ENCODE data around the gene CARMIL3.
"Not testable (repeated sequence)": the region's sequence is repeated elsewhere in the genome, so short reads cannot be mapped to it uniquely, and the experiment has no call there.

CARMIL3 gene

GRCh38 chr14:24051789-24052655, at the start of gene CARMIL3:
CARMIL3 (plus strand) TSS chr14:24052009; CDS start chr14:24052154, 145 bp downstream.
- peak; percentile 38 to 89 for DNase-seq

- DNase-seq = not testable (repeated sequence)
Measured at GRCh38 chr14:24006471-24006816, 45.4 kb upstream of the CARMIL3 start.

DNA sequence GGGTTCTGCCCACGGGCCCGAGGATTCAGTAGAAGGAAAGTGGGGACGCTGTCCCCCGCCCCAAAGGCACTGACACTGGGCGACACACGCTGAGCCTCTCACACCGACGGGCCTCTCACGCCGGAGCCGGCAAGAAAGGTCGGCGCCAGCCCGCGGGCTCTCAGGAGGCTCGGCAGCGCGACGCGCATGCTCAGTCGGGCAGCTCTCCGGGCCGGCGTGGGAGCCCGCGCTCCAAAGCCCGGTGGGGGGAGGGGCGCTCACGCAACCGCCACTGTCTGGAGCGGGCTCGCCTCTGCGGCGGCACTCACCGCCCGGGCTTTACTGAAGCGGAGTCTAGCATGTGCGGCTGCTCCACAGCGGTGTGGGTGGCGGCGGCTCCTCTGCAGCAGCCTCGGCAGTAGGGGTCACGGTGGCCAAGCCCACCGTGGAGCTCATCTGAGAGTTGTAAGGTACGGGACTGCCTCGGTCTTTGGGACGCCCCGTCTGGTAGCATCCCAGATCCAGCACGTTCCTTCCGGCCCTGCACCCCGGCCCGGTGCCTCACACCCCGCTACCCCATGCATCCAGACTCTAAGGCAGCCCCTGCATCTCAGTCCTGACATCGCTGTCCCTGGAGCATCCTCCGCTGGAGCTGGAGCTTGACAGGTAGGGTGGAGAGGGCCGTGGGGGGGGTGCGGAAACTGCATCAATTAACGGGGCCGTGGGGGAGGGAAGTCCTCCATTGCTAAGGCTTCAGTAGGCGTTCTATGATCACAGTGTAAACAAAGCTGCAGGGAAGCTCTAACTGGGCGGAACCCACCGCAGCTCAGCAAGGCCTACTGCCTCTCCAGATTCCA, 44.8 kb upstream of the CARMIL3 start:
- DNase-seq = peak in 1 of 2 experiments; percentile 48

DNA sequence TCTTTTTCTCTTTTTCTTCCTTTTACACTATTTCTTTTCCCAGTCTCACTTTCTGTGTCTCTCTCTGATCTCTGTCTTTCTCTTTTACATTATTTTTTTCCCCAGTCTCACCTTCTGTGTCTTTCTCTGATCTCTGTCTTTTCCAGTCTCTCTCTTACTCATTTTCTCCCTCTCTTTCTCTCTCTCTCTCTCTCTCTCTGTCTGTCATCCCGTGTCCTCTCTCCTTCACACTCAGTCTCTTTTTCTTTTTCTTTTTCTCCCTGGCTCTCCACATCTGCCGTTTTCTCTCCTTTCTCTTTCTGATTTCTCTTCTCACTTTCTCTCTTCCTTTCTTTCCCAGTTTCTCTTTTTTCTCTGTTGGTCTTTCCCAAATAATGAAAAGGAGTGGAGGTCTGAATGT, 40.8 kb upstream of the CARMIL3 start:
- DNase-seq = no peak

DNA sequence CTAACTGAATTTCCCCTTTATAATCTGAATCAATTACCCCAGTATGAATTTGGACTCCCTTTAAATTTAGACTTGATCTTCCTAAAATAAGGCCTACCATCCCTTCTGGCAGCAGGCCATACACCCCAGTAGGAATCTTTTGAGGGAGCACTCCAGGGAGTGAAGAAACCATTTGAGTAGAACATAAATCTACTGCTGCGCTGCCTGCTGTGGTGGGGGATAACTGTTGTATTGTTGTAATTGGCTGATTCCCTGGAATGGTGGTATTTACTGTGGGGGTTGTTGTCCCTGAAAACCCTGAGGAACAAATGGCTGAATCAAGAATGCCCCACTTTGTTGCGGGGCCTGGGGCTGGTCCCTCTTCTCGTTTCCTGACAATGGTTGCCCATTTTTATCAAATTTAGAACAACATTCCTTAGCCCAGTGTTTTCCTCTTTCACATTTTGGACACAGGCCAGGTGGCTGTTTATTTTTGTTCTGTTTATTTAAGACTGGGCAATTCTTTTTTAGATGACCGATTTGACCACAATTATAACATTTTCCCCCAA, 39.0 kb upstream of the CARMIL3 start:
- not testable (repeated sequence) for DNase-seq

DNA sequence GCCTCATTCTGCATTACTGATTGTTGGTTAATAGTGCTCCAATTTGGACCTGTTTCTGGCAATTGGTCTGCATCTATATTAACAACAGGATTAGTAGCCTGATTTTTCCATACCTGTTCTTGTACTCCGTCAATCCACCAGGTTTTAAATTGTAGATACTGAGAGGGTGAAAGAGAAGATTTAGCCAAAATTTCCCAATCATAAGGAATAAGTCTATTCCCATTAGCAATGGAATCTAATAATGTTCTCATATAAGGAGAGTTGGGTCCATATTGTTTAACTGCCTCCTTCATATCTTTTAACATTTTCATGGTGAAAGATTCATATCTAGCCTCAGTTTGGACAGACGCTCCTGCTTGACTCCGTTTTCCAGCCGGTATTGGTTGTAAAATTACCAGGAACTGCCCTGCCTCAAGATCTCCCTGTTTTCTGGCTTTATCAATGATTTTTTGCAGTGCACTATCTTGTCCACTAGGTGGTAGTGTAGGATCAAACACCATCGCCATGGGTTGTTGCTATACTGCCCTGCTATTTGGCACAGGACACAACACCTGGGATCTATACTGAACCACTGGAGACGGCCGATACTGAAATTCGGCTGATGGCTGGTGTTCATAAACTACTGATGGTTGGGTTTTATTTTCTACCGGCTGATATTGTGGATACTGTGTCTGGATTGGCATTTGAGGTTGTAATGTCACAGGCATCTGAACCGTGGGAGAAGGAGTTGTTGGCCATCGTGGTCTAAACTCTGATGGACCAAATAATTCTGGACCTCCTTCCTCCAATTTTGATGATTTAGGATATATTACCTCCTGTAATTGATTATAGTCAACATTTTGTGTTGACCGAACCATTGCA, 37.9 kb upstream of the CARMIL3 start:
- DNase-seq = peak; percentile 76 to 80

GRCh38 chr14:24015745-24016144, 36.1 kb upstream of the CARMIL3 start:
- not testable (repeated sequence) for DNase-seq

DNA sequence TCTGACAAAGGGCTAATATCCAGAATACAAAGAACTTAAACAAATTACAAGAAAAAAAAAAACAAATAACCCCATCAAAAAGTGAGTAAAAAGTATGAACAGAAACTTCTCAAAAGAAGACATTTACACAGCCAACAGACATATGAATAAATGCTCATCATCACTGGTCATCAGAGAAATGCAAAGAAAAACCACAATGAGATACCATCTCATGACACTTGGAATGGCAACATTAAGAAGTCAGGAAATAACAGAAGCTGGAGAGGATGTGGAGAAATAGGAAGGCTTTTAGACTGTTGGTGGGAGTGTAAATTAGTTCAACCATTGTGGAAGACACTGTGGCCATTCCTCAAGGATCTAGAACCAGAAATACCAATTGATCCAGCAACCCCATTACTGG, 32.8 kb upstream of the CARMIL3 start:
- not testable (repeated sequence) for DNase-seq

- DNase-seq = not testable (repeated sequence)
Measured at GRCh38 chr14:24019944-24020343, 31.9 kb upstream of the CARMIL3 start.

- DNase-seq = not testable (repeated sequence)
Measured at GRCh38 chr14:24020520-24020919, 31.3 kb upstream of the CARMIL3 start.

DNA sequence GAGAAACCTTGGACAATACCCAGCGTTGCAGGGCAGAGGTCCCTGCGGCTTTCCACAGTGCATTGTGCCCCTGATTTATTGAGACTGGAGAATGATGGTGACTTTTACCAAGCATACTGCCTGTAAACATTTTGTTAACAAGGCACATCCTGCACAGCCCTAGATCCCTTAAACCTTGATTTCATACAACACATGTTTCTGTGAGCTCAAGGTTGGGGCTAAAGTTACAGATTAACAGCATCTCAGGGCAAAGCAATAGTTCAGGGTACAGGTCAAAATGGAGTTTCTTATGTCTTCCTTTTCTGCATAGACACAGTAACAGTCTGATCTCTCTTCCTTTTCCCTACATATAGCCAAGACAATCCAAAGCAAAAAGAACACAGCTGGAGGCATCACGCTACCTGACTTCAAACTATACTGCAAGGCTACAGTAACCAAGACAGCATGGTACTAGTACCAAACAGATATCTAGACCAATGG, 26.8 kb upstream of the CARMIL3 start:
- not testable (repeated sequence) for DNase-seq

DNA sequence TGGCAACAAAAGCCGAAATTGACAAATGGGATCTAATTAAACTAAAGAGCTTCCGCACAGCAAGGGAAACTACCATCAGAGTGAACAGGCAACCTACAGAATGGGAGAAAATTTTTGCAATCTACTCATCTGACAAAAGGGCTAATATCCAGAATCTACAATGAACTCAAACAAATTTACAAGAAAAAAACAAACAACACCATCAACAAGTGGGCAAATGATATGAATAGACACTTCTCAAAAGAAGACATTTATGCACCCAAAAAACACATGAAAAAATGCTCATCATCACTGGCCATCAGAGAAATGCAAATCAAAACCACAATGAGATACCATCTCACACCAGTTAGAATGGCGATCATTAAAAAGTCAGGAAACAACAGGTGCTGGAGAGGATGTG, 22.1 kb upstream of the CARMIL3 start:
- not testable (repeated sequence) for DNase-seq

DNA sequence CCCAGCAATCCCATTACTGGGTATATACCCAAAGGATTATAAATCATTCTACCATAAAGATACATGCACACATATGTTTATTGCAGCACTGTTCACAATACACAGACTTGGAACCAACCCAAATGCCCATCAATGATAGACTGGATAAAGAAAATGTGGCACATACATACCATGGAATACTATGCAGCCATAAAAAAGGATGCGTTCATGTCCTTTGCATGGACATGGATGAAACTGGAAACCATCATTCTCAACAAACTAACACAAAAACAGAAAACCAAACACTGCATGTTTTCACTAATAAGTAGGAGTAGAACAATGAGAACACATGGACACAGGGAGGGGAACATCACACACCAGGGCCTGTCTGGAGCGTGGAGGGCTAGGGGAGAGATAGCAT, 20.5 kb upstream of the CARMIL3 start:
- DNase-seq = not testable (repeated sequence)

DNA sequence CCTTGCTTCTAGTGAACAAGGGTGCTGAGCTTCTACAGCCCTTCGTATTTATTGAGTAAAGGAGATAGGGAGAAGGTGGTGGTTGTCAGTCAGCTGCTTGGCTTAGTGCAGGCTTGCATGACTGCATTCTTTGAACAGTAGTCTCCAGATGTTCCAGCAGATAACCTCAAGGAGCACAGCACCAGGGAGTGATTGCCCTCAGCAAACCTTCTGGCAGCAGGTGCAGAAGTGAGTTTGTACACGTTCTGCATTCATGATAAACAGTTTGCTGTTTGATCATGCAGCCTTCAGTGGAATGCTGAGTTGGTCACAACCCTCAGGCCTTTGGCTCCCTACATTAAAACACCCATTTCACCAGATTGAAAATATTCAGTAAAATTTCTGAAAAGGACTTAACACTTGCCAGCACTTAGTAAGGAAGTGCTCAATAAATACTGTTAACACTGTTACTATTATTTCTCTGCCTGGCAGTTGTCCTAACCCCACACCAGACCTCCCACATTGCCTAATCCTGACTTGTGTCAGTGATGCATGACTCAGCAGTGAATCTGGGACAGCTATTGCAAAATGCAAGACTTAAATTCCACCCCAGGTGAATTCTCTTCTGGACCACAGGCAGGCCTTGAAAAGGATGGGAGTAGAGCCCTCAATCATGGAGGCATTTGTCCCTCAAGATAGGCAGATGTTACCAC, 18.9 kb upstream of the CARMIL3 start:
- no peak for DNase-seq

DNA sequence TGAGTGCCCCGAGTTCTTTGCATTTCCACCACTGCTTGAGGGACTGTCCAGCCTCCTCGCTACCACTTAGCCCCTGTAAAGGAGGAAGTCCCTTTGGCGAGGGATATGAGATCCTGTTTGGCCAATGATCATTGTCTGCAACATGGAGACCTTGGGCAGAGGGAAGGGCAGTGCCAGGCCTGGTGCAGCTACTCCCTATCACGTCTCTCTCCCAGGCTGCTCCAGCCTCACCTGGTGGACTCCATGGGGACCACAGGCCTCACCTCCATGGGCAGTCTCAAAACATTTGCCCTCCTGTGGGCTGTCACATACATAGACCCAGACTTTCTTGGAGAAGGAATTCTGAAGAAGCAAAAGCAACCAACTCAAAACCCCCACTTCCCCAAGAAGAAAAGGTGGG, 16.0 kb upstream of the CARMIL3 start:
- DNase-seq = peak in 1 of 2 experiments; percentile 11

GRCh38 chr14:24036169-24036962, 15.4 kb upstream of the CARMIL3 start:
- DNase-seq = peak; percentile 76 to 85

DNA sequence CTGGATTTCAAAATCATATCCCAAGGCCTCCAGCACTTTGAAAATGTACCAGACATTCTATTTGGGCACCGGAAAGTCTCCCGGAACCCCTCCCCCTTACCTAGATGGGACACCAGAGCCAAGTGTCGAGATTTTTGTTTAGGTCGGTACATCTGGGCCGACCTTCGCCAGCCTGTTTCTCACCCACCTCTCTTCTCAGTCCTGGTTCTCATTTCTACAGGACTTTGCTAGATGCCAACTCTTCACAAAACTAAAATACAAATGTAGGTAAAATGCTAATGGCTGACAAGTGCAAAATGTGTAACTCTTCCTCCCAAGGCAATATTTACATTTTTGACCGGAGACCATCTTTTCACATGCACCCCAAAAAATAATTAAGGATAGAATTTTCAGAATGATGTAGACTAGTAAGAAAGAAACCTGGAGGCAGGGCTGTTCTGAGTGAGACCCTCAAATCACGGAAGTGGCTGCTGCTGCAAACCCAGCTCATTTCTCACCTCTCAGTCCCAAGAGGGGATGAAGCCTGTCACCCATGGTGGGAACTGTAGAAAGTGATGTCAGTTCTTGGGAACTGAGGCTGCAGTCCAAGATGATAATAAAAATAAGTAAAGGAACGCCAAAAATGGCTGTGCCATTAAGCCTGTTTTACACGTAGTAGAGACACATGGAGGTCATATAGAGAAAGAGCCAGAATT, 14.7 kb upstream of the CARMIL3 start:
- not testable (repeated sequence) for DNase-seq

GRCh38 chr14:24037658-24038037, 14.2 kb upstream of the CARMIL3 start:
- DNase-seq = no peak

DNA sequence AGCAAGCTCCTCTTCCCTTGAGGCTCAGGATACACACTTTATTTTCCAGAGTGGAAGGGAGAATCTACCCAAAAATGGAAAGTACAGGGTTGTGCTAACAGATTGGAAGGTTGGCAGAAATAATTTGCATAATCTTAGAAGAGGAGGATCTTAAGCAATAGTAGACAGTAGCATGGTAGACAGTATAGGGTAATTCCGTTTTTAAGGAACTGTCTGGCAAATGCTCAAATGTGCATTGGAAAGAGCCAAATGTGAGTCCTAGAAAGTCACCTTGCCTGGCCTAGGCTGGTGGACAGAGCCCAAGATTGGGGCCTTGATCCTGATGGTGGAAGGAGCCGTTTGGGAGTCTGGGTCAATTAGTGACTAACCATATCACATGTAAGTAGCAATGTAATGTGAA, 13.1 kb upstream of the CARMIL3 start:
- no peak for DNase-seq

DNA sequence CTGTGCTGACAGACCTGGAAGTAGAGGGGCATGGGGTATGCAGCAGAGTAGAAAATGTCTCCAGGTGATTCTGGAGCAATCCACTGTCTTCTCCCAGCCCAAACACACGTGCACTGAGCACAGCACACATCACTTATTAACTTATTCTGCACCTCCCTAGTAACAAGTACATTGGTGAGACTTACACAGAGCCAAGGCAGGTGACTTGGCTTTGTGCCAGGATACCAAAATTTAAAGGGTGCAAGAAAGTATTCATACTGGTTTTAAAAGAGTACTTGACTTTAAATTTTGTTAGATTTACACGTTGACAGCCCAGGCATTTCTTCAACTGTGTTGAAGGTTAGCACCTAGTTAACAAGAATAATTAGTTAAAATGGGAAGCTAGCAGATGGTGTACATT, 11.1 kb upstream of the CARMIL3 start:
- no peak for DNase-seq

Measured in NCI-H526 (cell line).